Myocyte (in vitro differentiated cells): ENCODE measurements around the gene C2CD3. TPM values are rescaled to one million over a fixed set of nuclear protein-coding genes. Genes with fewer than 3 reads are reported as not detected.
"Not testable (repeated sequence)": the region's sequence is repeated elsewhere in the genome, so short reads cannot be mapped to it uniquely, and the experiment has no call there.

Experiments used
- DNase-seq: peaks from one replicate; pipeline ENCODE4 v3.0.0-alpha.2; 2012; ENCODE audit warnings: low read depth
- total RNA-seq: library from RNA; depleted of rRNA; stranded (reverse); fragments of >200 nt; gene quantifications from 2 replicates; pipeline ENCODE4 v1.2.3, GENCODE V29; 2014

Gene C2CD3
- total RNA-seq, 1 donor from 2014 or later = 55.6 TPM

DNA sequence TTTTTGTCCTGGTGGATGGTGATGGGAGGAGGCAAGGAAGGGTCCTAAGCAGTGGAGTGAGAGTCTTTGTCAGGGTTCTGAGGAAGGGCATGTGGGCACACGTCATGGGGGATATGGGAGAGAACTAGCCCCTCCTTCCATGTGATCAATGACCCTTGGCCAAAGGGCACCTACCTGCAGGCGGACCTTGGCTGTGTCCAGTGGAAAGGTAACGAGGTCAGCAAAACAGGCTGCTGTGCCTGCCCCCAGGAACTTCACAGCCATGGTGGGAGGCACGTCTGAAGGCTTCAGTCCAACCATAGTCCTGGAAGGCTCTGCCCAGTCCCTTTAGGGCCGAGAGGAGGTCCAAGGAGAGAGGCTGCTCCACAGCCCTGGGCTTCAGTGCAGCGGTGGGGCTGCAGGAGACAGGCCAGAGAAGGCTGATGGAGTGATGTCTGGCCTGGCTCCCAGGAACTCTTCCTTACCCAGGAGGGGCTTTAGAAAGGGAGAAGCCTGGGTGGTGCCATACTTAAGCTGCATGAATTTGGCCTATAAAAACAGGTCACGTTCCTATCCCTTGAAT, 164.0 kb downstream of the C2CD3 start:
- DNase-seq = no peak

DNA sequence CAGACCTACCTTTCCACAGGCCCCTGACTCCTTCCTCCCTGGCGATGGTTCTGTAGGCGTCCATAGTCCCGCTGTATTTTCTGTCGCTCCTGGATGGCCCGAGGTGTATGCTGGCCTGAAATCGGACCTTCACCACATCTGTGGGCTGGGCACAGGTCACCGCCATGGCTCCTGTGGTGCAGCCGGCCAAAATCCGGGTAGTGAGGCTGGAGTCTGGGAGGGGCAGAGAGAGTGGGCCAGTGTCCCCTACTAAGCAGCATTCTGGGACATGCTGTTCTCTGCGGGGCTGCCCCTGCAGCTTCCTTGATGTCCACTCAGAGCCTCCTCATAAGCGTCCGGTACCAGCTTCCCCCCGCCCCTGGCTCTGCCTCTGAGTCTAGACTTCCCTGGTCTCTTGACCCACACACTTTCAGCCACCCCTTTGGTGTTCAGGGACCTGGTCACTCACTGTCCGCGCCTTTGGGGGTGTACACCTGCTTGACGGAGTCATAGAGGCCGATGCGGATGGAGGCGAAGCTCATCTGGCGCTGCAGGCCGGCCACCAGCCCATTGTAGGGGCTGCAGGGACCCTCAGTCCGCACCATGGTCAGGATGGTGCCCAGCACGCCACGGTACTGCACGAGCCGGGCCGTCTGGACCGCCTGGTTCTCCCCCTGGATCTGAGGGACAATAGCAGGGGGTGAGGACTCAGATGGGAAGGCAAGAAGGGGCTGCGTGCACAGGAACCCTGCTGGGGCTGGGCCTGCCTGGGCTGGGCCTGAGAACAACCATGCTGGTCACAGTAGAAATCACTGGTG, 164.9 kb downstream of the C2CD3 start:
- no peak for DNase-seq

DNA sequence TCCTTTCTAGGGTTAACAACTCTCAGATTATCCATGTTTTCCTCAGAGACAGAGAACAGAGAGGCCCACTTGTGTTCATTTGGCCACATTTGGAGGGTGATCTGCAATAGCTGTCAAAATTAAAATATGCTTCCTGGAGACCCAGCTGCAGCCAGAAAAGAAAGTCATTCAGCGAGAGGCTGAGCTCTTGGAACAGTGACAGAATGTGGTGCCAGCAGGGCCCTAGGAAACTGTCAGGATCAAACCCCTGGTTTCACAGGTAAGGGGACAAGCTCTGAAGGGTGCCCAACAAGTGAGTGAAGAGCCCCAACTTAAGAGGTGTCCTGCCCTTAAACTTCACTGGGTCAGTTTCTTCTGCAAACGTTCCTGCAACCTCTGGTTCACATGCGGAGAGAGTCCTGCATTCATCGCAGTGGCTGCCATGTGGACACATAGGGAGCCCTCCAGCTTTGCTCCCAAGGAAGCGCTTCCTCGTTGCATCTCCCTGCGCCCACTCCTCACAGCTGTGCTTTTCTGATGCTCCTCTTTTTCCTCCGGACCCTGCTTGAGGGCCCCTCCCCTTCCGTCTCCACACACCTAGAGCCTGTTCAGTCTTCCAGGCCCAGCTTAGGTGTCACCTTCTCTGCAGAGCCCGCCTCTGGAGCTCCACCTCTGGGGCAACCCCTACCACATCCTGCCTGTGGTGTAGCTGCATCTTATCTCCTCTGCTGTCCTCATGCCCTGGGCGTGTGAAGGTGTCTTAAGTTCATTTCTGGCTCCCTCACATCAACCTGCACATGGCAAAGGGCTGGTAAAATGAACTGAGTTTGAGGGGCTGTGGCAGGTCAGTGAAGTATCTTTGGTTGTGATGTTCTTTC, 165.8 kb downstream of the C2CD3 start:
- no peak for DNase-seq

DNA sequence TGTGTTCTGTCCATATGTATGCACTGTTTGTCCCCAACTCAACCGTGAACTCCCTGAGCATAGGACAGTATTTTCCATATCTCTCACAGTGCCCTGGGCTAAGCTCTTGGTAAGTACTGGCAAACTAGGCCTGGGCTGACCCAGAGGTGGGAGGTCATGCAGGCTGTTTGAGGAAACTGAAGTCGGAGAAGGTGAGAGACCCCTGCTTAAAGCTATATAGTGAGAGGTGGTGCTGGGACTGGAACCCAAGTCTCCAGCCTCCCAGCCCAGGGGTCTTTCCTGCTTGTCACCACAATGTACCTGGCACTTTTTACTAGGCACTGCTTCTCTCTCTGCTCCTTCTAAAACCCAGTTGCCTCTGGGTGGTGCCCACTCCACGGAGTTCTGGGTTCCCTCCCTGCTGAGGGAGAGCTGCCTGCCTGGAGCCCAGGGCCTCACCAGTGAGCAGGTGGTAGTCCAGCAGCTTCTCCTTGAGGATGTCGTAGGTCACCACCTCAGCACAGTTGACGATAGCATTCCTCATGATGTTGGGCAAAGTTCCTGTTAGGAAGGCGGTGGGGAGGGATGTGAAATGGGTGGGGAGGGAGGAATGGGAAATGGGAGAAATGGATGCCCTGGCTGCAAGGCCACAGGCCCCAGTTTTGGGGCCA, 166.6 kb downstream of the C2CD3 start:
- DNase-seq = no peak

DNA sequence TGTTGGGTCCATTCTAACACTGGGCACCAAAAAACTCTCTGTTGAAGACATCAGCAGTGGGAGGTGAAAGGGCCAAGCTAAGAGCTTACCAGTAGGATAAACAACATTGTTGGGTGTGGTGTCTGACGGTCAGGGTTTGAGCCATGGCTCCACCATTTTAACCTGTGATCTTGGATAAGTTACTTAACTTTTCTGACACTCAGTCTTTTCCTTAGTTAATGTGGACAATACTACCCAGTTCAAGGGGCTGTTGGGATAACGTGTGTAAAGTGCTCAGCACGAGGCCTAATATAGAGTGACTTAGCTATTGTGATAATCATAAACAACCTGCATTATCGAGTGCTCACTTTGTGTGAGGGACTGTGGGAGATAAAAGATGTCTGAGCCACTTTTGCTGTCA, 168.0 kb downstream of the C2CD3 start:
- DNase-seq = no peak

DNA sequence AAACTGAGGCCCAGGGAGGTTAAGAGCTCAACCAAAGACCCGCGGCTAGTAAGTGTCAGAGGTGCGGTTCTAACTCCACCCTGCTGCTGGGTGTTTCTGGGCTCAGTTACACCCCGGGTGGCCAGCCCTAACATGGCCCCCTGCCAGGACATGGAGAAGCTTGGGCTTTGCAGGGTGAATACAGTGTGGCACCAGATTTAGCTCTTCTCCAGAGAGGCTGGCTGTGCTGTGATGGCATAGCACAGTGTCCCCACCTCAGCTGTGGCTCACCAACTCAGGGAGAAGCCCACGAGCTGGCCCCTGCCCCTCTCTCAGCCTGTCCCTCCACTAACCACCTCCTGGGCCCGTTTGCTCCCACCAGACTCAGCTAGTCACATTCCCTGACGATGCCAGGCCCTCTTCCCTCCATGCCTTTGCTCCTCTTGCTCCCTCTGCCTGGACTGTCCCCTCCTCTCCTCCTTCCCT, 168.9 kb downstream of the C2CD3 start:
- DNase-seq = no peak

DNA sequence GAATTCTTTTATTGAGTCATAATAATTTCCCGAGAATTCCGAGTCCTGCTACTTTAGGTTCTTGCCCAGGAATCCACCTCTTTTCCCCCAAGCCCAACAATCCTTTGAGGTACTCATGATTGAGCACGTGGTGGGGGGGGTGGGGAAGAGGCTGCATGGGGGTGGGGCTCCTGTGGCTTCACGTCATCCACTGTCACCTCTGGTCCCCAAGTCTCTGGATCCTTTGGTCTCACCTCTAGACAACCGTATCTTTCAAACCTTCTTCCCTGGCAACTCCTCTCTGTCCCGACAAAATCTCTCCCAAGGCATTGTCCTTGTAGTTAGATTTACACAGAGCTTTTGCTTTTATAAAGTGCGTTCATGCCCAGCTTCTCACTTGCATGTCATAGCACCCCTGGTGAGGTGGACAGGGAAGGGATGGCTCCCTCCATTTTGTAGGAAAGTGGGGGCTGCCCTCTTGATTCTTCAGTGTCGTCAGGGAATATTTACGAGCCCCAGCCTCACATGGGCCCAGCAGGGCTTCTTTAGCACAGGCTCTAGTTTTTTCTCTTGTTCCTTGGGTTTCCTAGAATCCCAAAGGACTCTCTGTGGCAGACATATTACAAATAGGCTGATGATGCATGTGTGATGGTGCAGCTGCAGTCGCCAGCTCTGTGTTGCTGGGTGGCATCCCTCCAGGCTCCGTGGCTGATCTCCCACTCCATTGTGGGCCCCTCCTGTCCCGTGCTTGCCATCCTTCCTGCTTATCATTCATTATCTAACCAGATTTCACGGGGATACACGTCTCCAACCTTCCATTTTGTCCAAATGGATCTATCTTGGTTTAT, 170.3 kb downstream of the C2CD3 start:
- DNase-seq = no peak

DNA sequence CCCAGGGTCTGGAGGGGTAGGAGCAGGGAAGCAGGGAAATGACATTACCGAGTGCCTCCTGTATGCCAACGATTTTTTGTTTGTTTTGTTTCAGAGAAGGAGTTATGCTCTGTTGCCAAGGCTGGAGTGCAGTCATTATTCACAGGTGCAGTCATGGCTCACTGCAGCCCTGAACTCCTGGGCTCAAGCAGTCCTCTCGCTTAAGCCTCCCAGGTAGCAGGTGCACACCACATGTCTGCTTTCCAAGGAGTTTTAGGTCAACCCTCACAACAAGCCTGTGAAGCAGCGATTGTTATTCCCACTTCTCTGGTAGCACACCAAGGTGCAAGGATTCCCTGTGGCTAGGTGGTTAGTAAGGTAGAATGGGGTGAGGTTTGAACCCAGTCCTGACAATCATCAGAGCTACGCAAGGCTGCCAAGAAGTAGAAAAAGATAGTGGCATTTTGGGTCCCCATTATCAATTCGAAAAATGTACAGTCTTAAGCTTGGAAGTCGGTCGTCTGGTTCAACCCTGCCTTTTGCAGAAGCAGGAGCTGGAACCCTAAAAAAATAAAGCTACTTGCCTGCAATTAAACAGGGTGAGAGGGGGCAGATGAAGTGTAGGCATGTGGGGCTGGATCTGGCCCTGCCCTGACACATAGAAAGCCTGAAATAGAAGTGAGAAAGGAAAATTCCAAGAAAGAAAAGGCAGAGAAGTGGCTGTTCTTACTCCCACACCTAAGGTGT, 171.1 kb downstream of the C2CD3 start:
- no peak for DNase-seq

DNA sequence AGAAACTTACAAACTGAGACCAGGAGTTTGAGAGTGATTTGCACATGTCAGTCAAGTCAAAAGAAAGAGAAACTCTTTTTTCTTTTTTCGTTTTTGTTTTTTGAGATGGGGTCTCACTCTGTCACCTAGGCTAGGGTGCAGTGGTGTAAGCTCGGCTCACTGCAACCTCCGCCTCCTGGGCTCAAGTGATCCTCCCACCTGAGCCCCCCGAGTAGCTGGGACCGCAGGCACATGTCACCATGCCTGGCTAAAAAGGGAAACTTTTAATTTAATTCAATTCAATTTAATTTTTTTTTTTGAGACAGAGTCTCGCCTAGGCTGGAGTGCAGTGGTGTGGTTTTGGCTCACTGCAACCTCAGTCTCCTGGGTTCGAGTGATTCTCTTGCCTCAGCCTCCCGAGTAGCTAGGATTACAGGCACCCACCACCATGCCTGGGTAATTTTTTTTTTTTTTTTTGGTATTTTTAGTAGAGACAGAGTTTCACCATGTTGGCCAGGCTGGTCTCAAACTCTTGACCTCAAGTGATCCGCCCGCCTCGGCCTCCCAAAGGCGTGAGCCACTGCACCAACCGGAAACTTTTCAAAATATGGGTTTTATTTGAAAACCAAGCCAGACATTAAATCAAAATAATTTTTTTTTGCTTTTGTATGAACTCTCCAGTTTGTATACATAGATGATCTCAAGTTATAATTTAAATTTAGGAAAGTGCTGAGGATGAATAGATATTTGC, 171.8 kb downstream of the C2CD3 start:
- DNase-seq = no peak

DNA sequence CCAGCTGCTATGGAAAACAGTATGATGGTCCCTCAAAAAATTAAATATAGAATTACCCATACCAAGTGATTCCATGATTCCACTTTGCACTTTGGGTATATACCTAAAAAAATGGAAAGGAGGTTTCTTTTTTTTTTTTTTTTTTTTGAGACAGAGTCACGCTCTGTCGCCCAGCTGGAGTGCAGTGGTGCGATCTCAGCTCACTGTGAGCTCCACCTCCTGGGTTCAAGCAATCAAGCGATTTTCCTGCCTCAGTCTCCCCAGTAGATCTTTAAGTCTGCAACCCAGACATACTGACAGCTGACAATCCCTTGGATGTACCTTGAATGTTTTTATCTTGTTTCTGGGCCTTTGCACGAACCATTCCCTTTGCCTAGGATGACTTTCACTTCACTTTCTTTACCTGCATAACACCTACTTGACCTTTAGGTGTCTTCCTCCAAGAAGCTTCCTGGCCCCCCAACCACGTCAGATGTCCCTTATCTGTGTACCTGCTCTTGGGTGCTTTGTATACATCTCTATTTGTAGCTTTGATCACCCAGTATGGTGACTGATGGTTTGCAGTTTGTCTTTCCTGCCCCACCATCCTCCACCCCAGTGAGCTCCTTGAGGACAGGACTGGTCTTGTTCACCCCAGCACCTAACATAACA, 173.6 kb downstream of the C2CD3 start:
- DNase-seq = no peak

DNA sequence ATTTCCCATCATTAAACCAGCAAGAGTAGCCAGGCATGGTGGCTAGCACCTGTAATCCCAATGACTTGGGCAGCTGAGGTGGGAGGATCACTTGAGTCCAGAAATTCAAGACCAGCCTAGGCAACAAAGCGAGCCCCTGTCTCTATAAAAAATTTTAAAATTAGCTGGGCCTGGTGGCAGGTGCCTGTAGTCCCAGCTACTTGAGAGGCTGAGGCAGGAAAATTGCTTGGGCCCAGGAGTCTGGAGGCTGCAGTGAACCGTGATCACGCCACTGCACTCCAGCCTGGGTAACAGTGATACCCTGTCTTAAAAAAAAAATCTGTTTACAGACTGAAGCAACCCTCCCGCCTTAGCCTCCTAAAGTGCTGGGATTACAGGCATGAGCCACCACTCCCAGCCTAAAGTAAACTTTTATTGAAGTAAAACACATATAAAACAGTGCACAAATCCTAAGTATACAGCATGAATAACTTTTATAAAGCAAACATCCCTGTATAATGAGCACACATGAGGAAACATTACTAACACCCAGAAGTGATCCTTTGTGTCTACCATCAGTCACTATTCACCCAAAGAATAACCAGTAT, 174.5 kb downstream of the C2CD3 start:
- DNase-seq = no peak

DNA sequence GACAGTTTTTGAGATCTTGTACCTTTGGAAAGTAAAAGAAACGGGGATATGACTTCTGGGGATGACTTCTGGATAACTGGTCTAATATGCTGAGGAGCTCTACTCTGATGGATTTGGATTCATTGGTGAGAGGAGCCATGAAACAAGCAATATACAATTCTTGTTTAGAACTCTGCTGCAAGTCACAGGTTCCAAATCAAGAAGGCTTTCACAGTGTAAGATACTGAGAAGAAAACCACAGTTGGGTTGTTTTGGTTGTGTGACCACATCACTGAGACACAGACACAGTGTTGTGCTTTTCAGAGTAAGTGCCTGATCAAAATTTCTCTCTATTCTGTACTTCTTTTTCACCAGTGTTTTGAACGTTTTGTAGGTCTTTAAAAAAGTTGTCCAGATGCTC, 175.1 kb downstream of the C2CD3 start:
- DNase-seq = no peak

DNA sequence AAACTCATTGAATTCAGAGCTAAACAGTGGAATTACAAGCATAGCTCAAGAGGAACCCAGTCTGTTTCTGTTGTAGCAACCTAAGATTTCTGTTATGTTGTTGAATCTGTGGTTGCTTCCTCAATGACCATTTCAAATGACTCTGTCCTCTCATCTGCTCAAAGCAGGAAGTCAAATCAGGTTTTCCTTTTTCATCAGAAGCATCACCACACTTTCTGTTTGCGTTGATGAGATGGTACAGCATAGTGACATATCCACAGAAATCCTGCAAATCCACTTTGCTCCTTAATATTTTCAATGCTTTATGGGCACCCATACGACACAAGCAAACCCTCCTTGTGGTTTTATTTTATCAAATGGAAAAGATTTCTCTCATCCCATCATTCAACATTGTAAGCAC, 175.6 kb downstream of the C2CD3 start:
- no peak for DNase-seq

DNA sequence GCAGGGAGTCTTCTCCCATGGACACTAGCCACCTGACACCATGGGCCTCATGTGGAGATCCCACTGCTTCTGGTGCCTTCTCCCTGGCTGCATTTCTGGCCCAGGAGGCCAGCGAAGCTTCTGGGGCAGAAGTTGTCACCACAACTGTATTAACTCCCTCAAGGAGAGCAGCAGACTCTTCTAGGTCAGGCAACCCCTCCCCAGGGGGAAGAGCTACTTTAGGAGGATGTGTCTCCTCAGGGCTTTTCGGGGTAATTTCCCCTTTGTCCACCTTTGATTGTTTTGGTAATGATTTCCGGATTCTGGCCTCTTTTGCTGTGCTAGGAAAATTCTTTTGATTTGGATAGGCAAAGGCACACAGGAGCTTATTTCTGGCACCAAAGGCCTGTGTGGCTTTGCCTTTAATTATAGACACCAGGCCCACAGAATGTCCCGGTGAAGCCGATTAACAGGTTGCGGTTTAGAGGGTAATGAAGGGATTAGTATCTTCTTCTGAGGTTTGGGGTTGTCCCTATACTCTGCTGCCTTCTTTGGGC, 179.3 kb downstream of the C2CD3 start:
- DNase-seq = no peak

DNA sequence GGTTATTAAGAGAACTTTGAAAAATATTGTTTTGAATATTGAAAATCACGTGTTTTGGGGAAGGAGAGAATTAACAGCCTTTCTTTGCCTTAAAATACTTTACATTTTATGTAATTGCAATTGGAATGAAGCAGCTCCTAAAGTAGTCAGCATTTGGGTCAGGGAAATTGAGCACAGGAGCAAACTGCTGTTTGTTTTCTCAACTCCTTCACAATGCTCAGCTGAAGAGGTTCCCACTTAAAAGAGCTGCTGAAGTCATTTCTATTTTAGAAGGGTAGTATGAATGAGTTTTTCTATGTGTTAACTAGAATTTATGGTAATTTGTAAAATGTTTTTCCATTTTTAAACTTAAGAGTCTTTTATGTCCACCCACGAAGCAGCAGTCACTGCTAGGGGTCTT, 180.1 kb downstream of the C2CD3 start:
- DNase-seq = no peak

DNA sequence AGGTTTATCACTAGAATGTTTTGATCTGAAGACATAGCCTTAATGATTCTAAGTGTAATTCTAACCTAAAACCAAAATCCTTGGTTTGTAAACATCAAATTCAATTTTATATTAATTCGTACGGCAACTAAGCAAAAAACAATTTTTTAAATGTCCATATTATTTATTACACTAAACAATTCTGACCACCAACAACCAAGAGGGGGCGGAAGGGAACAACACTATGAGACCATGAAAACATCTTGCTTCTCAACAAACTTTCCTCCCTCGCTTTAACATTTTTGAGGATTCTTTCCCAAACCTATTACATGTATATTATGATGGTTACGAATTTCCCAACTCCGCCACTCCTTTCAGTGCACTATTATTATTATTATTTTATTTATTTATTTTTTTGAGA, 181.6 kb downstream of the C2CD3 start:
- DNase-seq = no peak

DNA sequence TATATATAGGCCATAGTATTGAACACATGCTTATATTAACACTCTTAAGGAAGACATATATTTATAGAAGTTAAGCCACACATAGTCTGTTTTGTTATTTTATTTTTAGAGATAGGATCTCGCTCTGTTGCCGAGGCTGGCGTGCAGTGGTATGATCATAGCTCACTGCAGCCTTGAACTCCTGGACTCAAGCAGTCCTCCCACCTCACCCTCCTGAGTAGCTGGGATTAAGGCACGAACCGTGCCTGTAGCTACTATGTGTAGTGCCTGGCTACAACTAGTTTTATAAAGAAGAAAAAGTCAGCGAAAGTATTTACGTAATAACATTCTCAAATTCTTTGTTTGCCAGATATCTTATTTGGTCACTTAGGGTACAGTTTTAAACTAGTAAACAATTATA, 182.6 kb downstream of the C2CD3 start:
- no peak for DNase-seq

DNA sequence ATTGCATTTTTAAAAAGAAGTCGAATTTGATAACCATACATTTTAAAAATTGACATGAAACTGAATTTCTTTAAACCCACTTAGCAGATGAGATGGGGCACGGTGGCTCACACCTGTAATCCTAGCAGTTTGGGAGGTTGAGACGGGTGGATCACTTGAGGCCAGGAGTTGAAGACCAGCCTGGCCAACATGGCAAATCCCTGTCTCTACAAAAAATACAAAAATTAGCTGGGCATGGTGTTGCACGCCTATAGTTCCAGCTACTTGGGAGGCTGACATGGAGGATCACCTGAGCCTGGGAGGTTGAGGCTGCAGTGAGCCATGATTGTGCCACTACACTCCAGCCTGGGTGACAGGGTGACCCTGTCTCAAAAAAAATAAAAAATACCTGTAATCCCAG, 185.1 kb downstream of the C2CD3 start:
- not testable (repeated sequence) for DNase-seq
